ENCODE results near the gene DNAH8. TPM values are rescaled to one million over a fixed set of nuclear protein-coding genes. Genes with fewer than 3 reads are reported as not detected.
A peak's percentile ranks its signal among the peaks of the same experiment; 100 is the strongest.

The DNAH8 gene
- total RNA-seq, 1 experiment from 2014 or later: not detected

DNA sequence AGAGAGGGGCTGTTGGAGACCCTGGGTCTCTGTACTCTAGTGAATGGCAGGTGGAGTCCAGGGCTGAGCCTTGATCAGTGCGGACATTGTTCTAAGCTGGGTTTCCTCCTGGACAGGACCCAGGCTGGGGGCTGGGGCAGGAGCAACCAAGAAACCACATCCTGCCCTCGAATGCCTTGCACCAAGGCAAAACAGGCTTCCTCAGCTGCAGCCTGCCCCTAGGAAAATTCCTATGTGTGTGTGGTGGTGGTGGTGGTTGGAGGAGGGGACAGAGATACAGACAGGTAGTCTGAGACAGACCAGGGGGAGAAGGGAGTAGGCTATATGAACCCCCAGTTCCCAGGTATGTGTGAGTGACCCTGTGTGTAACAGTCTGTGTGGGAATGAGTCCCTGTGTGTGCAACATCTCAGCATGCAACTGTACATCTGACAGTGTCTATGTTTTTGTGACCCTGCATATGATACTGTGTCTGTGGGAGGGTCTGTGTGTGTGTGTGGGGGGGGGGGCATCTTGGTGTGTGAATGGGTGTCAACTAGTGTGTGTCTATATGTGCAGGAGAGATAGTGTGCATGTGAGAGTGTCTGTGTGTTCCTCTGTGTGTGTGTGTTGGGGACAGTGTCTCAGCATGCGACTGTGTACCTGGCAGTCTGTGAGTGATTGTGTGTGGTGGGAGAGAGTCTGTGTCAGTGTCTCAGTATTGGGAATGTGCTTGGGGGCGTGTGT lies 336.4 kb downstream of the DNAH8 start:
- peak; percentile 74 for DNase-seq (ENCODE audit: low read depth)

DNA sequence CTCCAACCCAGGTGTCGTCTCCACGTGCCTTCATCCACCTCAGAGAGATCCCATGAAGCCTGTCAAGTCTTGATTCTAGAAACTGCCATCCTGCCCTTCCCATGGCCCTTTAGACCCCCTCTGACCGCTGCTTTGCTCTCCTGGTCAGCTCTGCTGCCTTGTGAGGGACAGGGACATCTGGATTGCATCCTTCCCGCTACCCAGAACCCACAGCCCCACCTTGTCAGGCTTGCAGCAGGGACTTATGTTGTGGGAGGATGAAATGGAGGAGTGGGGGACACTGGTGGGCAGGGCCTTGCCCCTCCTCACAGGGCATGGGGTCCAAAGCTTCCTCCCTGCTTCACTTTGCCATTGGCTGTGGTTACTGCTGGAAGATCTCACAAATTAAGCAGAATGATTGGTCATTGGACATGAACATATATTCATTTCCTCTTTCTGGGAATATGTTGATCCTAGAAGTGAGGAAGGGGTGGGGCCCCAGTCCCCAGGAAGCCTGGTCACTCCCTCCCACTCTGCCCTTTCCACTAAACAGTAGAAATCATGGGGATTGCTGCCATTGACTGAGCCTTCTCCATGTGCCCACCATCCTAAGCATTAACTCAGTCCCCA lies 338.0 kb downstream of the DNAH8 start:
- no peak for DNase-seq (ENCODE audit: low read depth)

DNA sequence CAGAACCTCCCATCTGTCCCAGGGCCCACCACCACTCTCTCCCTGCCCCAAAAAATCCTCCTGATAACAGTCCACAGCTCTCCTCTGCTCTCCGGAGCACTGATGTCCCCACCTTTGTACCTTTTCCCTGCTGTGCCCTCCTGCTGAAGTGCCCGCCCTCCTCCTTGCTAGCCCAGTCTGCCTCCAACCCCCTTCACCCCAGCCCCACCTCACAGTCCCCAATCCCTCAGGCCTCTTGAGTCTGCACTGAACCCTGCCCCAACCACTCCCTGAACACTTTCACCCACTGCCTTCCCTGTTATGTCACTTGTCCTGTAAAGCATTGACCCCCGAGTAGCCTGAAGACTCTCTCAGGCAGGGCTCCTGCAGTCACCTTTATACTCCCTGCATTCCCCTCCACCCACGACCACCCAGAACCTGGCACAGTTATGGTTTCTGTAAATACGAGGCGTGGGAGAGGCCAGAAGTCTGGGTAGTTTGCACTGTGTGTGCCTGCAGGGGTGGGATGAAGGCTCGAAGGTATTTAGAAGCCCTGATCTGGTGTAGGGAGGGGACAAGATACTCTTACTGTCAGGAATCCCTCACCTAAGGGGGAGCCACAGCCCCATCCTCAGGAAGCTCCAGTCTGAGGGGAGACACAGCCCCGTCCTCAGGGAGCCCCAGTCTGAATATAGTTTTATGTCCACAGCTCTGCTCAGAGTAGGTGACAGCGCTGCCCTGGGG lies 338.9 kb downstream of the DNAH8 start:
- DNase-seq (ENCODE audit: low read depth): no peak

DNA sequence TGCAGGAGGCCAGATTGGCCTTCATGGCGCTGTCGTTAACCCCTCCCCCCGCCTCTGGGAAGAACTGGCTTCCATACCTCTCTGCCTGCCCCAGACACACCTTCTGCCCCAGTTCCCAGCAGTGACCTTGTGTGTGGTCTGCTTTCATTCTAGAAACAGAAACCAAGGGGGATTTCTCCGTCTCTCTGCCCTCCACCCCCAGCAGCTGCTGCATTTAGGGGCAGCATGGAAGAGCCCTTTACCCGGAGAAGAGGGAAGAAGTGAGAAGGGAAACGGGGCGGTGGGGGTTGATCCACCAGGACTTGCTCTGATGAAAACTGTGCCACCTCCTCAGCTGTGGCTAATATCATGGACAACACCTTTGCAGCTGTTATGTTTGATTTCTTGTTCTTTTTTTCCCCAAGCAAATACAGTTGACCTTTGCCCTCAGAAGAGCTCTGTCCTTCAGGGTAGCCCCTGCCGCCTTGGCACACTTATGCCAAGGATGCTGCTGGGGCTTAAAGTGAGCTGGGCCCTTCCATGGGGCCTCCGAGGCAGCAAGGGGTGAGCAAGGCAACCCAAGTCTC lies 339.5 kb downstream of the DNAH8 start:
- DNase-seq (ENCODE audit: low read depth): no peak

DNA sequence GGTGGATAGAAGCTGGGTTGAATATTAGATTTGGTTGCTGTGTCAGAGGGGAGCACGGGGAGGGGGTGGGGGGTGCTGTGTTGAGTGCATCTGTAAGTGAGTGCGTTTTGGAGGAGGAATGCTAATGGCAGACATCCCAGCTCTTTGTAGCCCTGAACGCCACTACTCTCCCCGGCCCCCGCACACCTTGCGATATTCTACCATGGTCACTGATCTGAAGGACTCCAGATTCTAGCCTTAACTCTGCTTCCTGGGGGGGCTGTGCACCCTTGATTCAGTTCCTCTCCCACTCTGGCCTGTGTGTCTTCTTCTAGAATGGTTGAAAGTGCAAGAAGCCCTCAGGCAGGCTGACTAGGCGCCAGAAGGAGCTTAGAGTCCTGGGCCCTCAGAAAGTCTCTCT lies 340.6 kb downstream of the DNAH8 start:
- DNase-seq (ENCODE audit: low read depth): no peak

DNA sequence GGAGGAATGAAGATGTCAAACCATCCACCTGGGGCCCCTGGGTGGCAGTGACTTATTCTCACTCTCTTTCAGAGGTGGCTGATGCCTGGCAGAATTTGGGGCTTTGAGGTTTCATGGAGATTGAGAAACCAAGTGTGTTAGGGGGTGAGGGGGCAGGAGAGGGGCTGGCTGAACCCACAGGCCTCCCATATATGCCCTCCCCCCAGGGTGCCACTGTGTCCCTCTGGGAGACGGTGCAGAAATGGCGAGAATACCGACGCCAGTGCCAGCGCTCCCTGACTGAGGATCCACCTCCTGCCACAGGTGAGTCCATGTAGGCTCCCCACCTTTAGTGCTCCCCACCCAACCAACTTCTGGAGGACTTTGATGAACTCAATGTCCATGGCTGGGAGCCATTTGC lies 341.1 kb downstream of the DNAH8 start:
- DNase-seq (ENCODE audit: low read depth): no peak

DNA sequence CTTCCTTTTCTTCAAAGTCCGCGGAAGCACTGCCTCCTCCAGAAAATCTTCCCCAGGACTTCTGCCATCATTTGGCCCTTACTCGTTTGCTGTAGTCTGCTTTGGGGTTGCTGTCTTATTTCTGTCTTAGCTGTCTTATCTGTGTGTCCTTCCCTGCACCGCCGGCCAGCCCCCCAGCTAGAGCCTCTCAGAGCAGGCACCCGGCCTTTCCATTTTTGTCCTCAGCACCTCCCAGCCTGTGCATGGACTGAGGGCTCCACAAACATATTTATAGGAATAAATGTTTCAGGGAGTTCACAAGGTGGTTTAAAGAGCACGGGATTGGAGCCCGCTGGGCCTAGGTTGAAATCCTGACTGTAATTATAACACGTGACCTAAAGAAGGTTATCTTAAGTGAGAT lies 341.6 kb downstream of the DNAH8 start:
- DNase-seq (ENCODE audit: low read depth): no peak

DNA sequence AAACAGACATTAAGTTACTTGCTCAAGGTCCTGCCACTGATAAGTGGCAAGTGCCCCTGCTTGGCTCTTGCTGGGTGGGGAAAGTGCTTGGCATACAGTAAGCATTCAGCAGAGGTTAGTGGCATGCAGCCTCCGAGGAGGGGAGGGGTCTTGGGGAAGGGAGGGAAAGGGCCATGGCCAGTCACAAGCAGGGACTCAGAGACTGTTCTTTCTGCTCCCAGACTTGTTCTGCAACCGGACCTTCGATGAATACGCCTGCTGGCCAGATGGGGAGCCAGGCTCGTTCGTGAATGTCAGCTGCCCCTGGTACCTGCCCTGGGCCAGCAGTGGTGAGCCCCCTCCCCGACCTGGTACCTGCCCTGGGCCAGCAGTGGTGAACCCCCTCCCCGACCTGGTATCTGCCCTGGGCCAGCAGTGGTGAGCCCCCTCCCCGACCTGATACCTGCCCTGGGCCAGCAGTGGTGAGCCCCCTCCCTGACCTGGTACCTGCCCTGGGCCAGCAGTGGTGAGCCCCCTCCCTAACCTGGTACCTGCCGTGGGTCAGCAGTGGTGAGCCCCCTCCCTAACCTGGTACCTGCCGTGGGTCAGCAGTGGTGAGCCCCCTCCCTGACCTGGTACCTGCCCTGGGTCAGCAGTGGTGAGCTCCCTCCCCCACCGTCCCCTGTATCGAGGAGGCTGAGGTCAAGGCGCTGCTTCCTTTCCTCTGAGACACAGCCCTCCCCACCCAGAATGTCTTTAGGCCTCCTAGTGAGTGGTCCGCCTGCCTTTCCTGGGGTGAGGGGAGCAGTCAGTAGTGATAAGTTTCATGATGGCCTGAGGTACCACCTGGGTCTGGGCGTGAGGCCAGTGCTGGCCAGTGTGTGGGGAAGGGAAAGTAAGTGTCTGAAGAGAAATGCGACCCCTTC lies 342.4 kb downstream of the DNAH8 start:
- DNase-seq (ENCODE audit: low read depth): no peak

DNA sequence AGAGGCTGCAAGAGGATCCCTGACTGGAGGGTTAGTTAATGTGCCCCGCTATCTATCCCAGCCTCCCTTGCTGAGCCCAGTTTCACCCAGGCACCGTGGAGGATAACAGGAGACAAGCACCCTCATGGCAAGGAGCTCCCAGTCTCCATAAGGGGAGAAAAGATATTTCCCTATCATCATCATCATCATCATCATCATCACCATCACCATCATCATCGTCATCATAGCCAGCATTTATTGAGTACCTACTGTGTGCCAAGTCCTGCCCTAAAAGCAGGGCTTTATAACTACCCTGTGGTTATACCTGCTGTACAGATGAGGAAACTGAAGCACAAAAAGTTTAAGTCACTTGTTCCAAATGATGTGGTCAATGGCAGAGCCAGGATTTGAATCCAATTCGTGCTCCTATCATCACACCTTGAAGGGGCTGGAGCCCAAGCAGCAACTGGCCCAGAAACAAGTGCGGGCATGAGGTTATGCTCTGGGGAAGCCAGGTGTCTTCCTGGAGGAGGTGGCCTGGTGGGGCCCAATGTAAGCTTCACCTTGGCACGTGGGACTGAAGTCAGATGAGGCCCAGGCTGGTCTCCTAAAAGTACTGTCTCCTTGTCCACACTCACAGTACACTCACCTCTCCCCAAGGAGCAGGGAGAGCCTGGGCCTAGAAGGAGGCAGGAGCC lies 343.5 kb downstream of the DNAH8 start:
- no peak for DNase-seq (ENCODE audit: low read depth)

DNA sequence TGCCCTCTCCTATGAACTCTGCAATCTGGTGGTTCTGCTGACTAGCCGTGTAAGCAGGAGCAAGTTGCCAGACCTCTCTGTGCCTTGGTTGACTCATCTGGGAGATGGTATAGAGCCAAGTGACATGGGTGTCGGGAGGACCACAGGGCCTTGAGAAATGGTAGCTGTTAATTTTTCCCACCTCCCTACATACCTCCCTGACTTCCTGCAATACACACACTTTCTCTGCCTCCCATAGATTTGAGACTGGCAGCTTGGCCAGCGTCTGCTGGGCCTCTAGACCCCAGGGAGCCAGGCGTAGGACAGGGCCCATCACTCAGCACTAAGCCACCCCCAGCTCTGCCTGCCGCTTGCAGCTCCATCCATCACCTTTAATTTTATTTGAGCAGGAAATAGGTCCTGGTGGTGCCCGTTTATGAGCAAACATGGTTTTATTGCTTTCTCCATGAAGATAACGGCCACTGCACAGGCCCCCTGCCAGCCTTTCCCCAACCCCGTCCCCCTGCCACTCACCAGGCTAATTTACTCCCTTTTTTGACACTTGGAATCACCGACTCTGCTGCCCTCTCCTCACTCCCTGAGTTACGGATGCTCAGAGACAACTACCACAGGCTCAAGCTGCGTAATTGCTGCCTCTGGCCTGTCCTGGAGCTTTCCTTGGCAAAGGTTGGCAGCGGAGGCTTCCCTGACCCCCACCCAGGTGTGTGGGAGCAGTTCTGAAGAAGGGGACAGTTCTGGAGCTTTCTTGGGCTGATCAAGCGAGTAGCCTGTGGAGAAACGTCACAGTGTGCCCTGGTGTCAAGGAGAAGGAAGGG lies 344.6 kb downstream of the DNAH8 start:
- DNase-seq (ENCODE audit: low read depth): peak; percentile 23

DNA sequence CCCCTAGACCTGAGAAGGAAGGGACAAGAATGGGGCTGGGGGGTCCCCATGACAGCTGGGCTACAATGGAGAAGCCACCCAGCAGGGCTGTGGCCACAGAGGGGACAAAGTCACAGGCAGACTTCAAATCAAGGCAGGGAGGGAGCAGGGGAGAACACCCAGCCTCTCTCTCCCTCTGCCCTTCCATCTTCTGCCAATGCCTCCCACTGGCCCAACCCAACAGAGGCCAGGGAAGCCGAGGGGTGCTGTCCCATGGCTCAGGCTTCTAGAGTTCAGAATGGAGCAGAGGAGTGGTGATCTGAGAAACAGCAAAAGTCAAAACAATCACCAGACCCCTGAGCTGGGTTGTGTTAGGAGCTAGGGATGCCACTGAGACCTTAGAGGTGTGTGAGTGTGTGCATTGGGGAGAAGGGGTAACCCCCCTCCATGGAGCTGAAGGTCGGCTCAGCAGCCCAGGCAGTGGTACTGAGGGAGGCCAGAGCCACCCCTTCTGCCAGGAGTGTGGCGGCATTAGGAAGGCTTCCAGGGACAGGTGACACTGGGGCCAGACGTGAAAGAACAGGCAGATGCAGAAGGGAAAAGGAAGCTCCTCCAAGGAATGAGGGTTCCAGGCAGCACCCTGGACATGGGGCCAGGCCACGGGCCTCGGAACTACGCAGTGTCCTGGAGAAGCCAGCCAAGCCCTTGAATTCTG lies 345.5 kb downstream of the DNAH8 start:
- DNase-seq (ENCODE audit: low read depth): no peak

DNA sequence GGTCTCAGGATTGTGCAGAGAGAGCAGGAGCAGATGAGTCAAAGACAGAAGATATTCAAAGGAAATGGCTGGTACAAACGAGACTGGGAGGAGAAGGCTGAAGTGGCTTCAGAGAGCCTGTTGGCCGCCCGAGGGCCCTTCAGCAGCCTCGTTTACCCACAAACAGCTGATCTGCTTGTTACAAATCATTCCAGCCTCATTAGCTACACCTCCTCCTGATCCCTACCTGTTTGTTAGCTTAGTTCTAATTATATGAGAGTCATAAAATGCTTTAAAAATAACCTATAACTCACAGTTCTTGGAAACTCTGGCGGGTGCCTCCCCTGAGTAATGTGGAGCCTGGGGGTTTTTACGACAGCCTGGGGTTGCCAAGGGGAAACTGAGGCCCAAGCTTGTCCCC lies 346.1 kb downstream of the DNAH8 start:
- DNase-seq (ENCODE audit: low read depth): no peak

DNA sequence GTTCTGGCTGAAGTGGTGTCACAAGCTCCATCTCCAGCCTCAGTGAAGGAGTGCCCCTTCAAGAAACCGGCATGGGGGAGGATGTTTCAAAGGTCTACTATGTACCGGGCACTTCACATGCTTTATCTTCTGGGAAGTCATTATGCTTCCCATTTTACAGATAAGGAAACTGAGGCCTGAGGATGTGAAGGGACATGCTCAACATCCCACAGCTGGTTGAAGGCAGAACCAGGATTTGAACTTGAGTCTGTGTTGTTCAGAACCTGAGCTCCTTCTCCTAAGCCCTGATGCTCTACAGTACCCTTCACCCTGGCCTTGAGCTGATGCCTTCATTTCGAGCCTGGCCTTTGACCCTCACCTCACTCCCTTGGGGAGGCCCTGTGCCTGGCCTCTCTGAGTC lies 346.5 kb downstream of the DNAH8 start:
- DNase-seq (ENCODE audit: low read depth): no peak

DNA sequence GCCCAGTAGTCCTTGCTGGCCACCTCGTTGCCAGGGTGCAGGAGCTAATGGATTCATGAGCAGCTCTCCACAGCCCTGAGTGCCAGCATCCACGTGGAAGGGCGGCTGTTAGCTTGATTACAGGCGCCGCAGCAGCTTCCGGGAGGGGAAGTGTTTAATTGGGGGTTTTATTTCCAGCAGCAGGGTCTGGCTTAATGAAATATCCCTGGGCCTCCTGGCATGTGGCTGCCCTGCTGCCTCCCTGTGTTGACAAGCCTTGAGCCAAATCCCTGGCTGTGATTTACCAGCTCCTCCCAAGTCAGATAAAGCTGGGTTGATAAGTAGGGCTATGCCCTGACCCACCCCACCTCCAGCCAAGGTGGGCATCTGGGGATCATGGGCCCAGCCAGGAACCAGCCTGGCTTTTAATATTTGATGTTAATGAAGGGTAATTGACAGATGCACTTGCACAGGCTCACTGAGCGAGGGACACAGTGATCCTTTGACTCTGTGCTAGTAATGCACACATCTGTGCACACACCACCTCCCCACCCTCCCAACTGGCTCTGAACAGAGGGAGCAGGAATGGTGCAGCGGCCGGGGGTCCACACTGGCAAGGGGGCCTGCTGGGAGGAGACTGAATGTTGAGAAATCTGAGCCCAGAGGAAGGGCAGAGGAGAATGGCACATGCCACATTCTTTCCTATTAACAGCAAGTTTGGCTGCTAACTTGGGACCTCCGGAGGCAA lies 347.1 kb downstream of the DNAH8 start:
- DNase-seq (ENCODE audit: low read depth): no peak

DNA sequence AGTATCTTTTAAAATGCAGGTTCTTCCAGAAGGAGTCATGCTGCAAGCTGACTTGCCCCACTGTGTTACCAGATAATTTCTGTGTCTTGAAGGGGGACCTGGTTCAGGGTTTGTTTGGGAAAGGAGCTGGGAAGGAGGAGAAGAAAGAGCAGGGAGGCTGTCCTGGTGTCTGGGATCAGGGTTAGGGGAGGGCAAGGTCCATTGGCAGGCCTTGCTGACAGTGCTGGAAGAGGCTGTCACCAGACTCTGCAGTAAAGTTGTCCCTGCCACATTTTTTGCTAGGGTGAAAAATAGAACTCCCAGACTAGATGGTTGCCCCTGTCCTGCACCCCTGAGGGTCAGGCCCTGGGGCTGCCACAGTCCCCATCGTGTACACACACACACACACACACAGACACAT lies 348.4 kb downstream of the DNAH8 start:
- DNase-seq (ENCODE audit: low read depth): no peak

DNA sequence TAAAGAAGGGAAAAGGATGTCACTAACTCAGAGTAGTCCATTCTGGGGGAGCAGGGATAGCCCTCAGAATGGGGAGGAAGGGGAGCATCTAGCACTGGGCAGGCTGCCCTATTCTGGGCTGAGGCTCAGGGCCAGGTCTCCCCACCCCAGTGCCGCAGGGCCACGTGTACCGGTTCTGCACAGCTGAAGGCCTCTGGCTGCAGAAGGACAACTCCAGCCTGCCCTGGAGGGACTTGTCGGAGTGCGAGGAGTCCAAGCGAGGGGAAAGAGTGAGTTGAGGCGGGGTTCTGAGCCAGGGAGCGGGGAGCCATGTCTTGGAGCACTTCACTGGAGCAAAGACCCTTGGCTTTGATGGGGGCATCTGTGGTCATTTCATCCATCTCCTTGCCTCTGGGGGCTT lies 350.4 kb downstream of the DNAH8 start:
- DNase-seq (ENCODE audit: low read depth): no peak

DNA sequence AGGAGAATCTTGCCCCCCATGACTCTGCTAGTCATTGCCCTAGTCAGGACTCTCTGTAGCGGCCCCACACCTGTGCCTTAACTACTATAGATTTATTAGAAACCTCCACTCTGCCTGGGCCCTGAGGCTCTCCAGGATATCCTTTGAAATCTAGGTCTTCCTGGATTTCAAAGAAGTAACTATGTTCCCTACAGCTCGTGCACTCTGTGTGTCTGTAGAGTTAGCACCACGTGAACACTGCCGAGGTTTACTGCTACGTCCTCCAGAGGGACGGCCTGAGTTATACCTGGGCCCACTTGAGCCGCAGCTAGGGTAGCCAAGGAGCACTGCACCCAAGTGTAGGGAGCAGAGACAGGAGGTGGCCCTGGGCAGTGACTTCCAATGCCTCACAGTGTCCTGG lies 353.3 kb downstream of the DNAH8 start:
- no peak for DNase-seq (ENCODE audit: low read depth)

DNA sequence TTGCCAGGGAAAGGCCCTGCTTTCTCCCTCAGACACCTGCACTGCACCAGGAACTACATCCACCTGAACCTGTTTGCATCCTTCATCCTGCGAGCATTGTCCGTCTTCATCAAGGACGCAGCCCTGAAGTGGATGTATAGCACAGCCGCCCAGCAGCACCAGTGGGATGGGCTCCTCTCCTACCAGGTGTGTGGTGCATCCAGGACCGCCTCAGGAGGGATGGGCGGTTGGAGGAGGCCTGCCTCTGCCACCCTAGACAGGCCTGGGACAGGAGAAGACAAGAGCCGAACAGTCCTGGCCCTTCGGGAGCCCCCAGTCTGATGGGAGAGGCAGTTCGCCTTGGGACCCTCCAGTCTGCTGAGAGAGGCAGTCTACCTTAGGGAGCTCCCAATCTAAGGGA lies 357.7 kb downstream of the DNAH8 start:
- DNase-seq (ENCODE audit: low read depth): no peak

Measured in M059J (cell line).